Upper lobe of left lung (tissue), 4 donors: Measurements from ENCODE around the gene ADAMTS17.

Experiments used
- EP300 ChIP-seq, 4 donors: sonication (generic); formaldehyde crosslinking; IDR thresholded peaks; one replicate each; pipeline ENCODE4 v1.5.1; 2017; ENCODE audit warnings: antibody characterized with exemption in 4 of 4, control low read depth in 2 of 4
- POLR2A ChIP-seq, 4 donors: fragments of 450-650 bp; IDR thresholded peaks; one replicate each; pipeline ENCODE4 v1.5.1; 2016 to 2017; ENCODE audit warnings: antibody characterized with exemption in 4 of 4, mild to moderate bottlenecking in 2 of 4
- POLR2AphosphoS5 ChIP-seq, 2 donors: sonication (generic); formaldehyde crosslinking; IDR thresholded peaks; one replicate each; pipeline ENCODE4 v1.5.1; 2017; ENCODE audit warnings: antibody characterized with exemption in 2 of 2
- TF ChIP-seq, protein P1 (sequence below), 6 experiments: fragments of 450-650 bp in 4 of 6; fragments of 200-600 bp in 2 of 6; sonication (generic) in 2 of 6; IDR thresholded peaks; one replicate each; pipeline ENCODE4 v1.5.1; 2016 to 2019; ENCODE audit warnings: antibody characterized with exemption in 6 of 6

- TF ChIP-seq, protein P1, sequence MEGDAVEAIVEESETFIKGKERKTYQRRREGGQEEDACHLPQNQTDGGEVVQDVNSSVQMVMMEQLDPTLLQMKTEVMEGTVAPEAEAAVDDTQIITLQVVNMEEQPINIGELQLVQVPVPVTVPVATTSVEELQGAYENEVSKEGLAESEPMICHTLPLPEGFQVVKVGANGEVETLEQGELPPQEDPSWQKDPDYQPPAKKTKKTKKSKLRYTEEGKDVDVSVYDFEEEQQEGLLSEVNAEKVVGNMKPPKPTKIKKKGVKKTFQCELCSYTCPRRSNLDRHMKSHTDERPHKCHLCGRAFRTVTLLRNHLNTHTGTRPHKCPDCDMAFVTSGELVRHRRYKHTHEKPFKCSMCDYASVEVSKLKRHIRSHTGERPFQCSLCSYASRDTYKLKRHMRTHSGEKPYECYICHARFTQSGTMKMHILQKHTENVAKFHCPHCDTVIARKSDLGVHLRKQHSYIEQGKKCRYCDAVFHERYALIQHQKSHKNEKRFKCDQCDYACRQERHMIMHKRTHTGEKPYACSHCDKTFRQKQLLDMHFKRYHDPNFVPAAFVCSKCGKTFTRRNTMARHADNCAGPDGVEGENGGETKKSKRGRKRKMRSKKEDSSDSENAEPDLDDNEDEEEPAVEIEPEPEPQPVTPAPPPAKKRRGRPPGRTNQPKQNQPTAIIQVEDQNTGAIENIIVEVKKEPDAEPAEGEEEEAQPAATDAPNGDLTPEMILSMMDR (IDR thresholded peaks at IDR 0.05), result no peak
- TF ChIP-seq POLR2A (IDR thresholded peaks at IDR 0.05) (no peak), POLR2AphosphoS5 (IDR thresholded peaks at IDR 0.05) (no peak), EP300 (IDR thresholded peaks at IDR 0.05) (no peak)
Observed at GRCh38 chr15:100140527-100141308, 201.1 kb downstream of the ADAMTS17 start.
